ENCODE measurements around the gene COG7.

The COG7 gene

DNA sequence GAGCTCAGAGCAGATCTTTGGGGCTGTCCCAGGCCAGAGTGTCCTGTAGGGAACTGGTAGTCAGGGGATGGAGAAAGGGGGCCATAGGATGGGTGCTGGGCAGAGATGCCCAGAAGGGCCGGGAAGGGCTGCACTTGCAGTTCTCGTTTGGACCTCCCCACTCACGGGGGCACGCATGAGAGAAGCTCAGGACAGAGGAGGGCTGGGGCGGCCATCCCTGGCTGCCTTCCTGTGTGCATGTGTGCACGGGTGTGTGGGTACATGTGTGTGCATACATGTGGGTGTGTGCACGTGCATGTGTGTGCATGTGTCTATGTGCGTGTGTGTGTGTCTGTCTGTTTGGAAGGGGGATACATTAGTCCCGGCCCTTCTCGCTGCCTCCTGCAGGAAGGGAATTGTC lies 73.3 kb downstream of the COG7 start:
- H3K4me3 ChIP-seq (ENCODE audit: low read depth, low read length): no peak overlapping the region
- TF ChIP-seq, protein P1, sequence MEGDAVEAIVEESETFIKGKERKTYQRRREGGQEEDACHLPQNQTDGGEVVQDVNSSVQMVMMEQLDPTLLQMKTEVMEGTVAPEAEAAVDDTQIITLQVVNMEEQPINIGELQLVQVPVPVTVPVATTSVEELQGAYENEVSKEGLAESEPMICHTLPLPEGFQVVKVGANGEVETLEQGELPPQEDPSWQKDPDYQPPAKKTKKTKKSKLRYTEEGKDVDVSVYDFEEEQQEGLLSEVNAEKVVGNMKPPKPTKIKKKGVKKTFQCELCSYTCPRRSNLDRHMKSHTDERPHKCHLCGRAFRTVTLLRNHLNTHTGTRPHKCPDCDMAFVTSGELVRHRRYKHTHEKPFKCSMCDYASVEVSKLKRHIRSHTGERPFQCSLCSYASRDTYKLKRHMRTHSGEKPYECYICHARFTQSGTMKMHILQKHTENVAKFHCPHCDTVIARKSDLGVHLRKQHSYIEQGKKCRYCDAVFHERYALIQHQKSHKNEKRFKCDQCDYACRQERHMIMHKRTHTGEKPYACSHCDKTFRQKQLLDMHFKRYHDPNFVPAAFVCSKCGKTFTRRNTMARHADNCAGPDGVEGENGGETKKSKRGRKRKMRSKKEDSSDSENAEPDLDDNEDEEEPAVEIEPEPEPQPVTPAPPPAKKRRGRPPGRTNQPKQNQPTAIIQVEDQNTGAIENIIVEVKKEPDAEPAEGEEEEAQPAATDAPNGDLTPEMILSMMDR (IDR thresholded peaks at IDR 0.05; ENCODE audit: borderline replicate concordance, insufficient read depth, low read depth, low read length): no peak

DNA sequence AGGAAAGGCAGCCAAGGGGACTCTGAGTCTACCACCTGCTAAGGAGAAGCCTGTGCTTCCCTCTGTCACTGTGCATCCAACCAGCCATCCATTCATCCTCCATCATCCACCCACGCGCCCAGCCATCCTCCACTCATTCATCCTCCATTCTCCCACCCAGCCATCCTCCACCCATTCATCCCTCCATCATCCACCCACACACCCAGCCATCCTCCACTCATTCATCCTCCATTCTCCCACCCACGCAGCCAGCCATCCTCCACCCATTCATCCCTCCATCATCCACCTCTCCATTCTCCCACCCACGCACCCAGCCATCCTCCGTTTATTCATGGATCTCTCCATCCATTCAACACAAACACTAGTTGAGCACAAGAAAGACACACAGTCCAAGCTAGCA lies 74.1 kb downstream of the COG7 start:
- H3K4me3 ChIP-seq (ENCODE audit: low read depth, low read length): no peak overlapping the region
- TF ChIP-seq, protein P1 (IDR thresholded peaks at IDR 0.05; ENCODE audit: borderline replicate concordance, insufficient read depth, low read depth, low read length): no peak

- TF ChIP-seq, protein P1 (IDR thresholded peaks at IDR 0.05; ENCODE audit: borderline replicate concordance, insufficient read depth, low read depth, low read length): no peak
- H3K4me3 ChIP-seq (ENCODE audit: low read depth, low read length): no peak overlapping the region
Observed at GRCh38 chr16:23378256-23378655, 74.7 kb downstream of the COG7 start.

DNA sequence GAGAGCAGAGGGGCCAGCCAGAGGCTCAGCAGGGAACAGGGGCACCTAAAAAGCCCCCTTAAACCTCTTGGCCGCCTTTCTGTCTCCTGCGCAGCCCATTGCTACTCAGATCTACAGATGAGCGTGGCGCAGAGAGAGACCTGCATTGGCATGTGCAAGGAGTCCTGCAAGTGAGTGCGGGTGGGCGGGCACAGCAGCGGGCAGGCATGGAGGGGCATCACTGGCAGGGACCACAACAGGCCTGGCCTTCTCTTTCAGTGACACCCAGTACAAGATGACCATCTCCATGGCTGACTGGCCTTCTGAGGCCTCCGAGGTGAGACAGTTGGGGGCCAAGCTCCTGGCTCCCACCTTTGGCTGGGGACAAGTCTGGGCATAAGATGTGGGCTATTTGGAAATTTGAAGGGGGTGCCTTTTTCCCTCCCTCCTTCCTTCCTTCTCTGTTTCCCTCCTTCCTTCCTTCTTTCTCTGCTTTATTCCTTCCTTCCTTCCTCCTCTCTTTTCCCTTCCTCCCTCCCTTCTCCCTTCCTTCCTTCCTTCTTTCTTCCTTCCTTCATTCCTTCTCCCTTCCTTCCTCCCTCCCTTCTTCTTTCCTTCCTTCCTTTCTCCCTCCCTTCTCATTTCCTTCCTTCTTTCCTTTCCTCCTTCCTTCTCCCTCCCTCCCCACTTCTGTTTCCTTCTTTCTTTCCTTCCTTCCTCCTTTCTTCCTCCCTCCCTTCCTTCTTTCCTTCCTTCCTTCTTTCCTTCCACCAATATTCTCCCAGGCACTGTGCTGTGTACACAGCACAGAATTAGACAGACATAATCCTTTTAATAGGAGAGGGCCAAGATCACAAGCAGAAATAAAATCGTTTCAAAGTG lies 75.7 kb downstream of the COG7 start:
- TF ChIP-seq, protein P1 (IDR thresholded peaks at IDR 0.05; ENCODE audit: borderline replicate concordance, insufficient read depth, low read depth, low read length): no peak
- H3K4me3 ChIP-seq (ENCODE audit: low read depth, low read length): no peak overlapping the region

GRCh38 chr16:23375643-23376042 lies 77.3 kb downstream of the COG7 start:
- TF ChIP-seq, protein P1 (IDR thresholded peaks at IDR 0.05; ENCODE audit: borderline replicate concordance, insufficient read depth, low read depth, low read length): no peak
- H3K4me3 ChIP-seq (ENCODE audit: low read depth, low read length): no peak overlapping the region

GRCh38 chr16:23374721-23375510 lies 78.1 kb downstream of the COG7 start:
- no peak overlapping the region for H3K4me3 ChIP-seq (ENCODE audit: low read depth, low read length)
- TF ChIP-seq, protein P1 (IDR thresholded peaks at IDR 0.05; ENCODE audit: borderline replicate concordance, insufficient read depth, low read depth, low read length): no peak

Data from GM12875 (cell line).